ENCODE results near the gene NISCH.

NISCH gene

GRCh38 chr3:52541050-52541449, 85.6 kb downstream of the NISCH start:
- no peak for DNase-seq (ENCODE audit: low read depth)
